HL-60 (cell line): ENCODE results near the gene MDFIC2.

Experiments
- POLR2AphosphoS5 ChIP-seq: IDR thresholded peaks from 2 replicates; pipeline ENCODE4 v1.6.1; 2012; ENCODE audit warnings: low read depth
- TF ChIP-seq, protein P1 (sequence below): IDR thresholded peaks from one replicate; pipeline ENCODE4 v1.5.1; 2011; ENCODE audit warnings: low read length, control low read depth, inconsistent platforms; ENCODE audit not compliant: insufficient read depth
- TF ChIP-seq, protein P2 (sequence below): IDR thresholded peaks from 2 replicates; pipeline ENCODE4 v1.6.1; 2012; ENCODE audit warnings: low read depth; ENCODE audit not compliant: insufficient replicate concordance

DNA sequence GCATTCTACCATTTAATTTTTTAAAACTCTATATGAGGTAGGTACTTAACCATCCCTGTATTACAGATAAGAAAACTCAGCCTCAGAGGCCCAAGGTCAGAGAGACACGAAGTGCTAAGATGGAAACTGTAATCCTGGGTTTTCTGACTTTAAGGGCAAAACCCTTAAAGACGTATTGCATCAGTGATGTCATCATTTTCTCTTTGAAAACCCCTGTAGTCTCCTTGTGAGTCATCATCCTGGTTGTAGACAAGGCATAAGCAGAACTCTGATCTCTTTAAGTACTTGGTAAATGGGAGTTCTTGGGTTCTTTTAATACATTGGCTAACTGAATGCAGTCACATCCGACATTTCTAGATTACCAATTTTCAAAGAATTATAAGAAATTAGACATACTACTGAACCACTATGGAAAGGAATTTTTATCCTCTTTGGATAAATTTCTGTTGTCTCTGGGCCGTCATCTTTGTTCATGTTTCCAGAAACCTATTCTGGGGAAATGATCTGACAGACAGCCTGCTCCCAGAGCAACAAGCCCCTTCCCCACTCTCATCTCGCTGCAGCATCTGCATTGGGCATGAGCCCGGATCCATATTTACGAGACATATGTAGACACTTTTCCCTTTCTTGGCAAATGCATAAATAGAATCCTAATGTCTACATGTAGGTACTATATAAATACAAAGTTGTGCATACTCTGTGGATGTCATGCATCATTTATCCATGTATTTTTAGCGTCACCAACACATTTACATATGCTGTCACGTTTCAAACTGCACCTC, 48.7 kb upstream of the MDFIC2 start:
- TF ChIP-seq, protein P1, sequence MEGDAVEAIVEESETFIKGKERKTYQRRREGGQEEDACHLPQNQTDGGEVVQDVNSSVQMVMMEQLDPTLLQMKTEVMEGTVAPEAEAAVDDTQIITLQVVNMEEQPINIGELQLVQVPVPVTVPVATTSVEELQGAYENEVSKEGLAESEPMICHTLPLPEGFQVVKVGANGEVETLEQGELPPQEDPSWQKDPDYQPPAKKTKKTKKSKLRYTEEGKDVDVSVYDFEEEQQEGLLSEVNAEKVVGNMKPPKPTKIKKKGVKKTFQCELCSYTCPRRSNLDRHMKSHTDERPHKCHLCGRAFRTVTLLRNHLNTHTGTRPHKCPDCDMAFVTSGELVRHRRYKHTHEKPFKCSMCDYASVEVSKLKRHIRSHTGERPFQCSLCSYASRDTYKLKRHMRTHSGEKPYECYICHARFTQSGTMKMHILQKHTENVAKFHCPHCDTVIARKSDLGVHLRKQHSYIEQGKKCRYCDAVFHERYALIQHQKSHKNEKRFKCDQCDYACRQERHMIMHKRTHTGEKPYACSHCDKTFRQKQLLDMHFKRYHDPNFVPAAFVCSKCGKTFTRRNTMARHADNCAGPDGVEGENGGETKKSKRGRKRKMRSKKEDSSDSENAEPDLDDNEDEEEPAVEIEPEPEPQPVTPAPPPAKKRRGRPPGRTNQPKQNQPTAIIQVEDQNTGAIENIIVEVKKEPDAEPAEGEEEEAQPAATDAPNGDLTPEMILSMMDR: no peak
- TF ChIP-seq POLR2AphosphoS5: no peak
- TF ChIP-seq, protein P2, sequence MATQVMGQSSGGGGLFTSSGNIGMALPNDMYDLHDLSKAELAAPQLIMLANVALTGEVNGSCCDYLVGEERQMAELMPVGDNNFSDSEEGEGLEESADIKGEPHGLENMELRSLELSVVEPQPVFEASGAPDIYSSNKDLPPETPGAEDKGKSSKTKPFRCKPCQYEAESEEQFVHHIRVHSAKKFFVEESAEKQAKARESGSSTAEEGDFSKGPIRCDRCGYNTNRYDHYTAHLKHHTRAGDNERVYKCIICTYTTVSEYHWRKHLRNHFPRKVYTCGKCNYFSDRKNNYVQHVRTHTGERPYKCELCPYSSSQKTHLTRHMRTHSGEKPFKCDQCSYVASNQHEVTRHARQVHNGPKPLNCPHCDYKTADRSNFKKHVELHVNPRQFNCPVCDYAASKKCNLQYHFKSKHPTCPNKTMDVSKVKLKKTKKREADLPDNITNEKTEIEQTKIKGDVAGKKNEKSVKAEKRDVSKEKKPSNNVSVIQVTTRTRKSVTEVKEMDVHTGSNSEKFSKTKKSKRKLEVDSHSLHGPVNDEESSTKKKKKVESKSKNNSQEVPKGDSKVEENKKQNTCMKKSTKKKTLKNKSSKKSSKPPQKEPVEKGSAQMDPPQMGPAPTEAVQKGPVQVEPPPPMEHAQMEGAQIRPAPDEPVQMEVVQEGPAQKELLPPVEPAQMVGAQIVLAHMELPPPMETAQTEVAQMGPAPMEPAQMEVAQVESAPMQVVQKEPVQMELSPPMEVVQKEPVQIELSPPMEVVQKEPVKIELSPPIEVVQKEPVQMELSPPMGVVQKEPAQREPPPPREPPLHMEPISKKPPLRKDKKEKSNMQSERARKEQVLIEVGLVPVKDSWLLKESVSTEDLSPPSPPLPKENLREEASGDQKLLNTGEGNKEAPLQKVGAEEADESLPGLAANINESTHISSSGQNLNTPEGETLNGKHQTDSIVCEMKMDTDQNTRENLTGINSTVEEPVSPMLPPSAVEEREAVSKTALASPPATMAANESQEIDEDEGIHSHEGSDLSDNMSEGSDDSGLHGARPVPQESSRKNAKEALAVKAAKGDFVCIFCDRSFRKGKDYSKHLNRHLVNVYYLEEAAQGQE: no peak
